GM23338 (cell line): ENCODE results near the gene TMEM45A.

Experiments
- CREB1 ChIP-seq: fragments of 250-450 bp; sonication (Bioruptor Pico); IDR thresholded peaks from 2 replicates; pipeline ENCODE4 v1.5.0; 2020; ENCODE audit warnings: low read depth, mild to moderate bottlenecking, moderate library complexity
- EZH2 ChIP-seq: fragments of 200-600 bp; sonication (generic); IDR thresholded peaks from one replicate; pipeline ENCODE4 v1.8.0; 2017; ENCODE audit warnings: antibody characterized with exemption, mild to moderate bottlenecking, low read depth; ENCODE audit not compliant: unreplicated experiment
- POLR2AphosphoS5 ChIP-seq: IDR thresholded peaks from 2 replicates; pipeline ENCODE4 v1.6.1; 2016; ENCODE audit warnings: antibody characterized with exemption, low read depth
- TF ChIP-seq, protein P1 (sequence below), 2 experiments: fragments of 200-600 bp in 1 of 2; sonication (generic) in 1 of 2; conservative IDR thresholded peaks; 2 replicates each; pipeline versions ENCODE4 v1.5.1 to v1.6.1; 2016 to 2017; ENCODE audit warnings: antibody characterized with exemption in 2 of 2, low read depth in 2 of 2, mild to moderate bottlenecking in 2 of 2, moderate library complexity in 1 of 2

GRCh38 chr3:100615684-100616083, 123.3 kb downstream of the TMEM45A start:
- TF ChIP-seq, protein P1, sequence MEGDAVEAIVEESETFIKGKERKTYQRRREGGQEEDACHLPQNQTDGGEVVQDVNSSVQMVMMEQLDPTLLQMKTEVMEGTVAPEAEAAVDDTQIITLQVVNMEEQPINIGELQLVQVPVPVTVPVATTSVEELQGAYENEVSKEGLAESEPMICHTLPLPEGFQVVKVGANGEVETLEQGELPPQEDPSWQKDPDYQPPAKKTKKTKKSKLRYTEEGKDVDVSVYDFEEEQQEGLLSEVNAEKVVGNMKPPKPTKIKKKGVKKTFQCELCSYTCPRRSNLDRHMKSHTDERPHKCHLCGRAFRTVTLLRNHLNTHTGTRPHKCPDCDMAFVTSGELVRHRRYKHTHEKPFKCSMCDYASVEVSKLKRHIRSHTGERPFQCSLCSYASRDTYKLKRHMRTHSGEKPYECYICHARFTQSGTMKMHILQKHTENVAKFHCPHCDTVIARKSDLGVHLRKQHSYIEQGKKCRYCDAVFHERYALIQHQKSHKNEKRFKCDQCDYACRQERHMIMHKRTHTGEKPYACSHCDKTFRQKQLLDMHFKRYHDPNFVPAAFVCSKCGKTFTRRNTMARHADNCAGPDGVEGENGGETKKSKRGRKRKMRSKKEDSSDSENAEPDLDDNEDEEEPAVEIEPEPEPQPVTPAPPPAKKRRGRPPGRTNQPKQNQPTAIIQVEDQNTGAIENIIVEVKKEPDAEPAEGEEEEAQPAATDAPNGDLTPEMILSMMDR (conservative IDR thresholded peaks at IDR 0.05; ENCODE audit: low read depth in 2 of 2) = no peak
- TF ChIP-seq EZH2 = no peak
- no peak for TF ChIP-seq CREB1 (CRISPR knock-in tag)
- no peak for TF ChIP-seq POLR2AphosphoS5
